Fibroblast of skin of abdomen (primary cell): ENCODE data around the gene NCAPD2.

Experiments
- DNase-seq: peaks from one replicate; pipeline ENCODE4 v3.0.0-alpha.2; 2013

The NCAPD2 gene

GRCh38 chr12:6535697-6535946 lies 41.7 kb downstream of the NCAPD2 start:
- no peak for DNase-seq

DNA sequence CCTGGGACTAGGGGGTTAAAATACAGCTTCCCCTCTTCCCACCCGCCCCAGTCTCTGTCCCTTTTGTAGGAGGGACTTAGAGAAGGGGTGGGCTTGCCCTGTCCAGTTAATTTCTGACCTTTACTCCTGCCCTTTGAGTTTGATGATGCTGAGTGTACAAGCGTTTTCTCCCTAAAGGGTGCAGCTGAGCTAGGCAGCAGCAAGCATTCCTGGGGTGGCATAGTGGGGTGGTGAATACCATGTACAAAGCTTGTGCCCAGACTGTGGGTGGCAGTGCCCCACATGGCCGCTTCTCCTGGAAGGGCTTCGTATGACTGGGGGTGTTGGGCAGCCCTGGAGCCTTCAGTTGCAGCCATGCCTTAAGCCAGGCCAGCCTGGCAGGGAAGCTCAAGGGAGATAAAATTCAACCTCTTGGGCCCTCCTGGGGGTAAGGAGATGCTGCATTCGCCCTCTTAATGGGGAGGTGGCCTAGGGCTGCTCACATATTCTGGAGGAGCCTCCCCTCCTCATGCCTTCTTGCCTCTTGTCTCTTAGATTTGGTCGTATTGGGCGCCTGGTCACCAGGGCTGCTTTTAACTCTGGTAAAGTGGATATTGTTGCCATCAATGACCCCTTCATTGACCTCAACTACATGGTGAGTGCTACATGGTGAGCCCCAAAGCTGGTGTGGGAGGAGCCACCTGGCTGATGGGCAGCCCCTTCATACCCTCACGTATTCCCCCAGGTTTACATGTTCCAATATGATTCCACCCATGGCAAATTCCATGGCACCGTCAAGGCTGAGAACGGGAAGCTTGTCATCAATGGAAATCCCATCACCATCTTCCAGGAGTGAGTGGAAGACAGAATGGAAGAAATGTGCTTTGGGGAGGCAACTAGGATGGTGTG lies 42.3 kb downstream of the NCAPD2 start:
- DNase-seq: no peak

DNA sequence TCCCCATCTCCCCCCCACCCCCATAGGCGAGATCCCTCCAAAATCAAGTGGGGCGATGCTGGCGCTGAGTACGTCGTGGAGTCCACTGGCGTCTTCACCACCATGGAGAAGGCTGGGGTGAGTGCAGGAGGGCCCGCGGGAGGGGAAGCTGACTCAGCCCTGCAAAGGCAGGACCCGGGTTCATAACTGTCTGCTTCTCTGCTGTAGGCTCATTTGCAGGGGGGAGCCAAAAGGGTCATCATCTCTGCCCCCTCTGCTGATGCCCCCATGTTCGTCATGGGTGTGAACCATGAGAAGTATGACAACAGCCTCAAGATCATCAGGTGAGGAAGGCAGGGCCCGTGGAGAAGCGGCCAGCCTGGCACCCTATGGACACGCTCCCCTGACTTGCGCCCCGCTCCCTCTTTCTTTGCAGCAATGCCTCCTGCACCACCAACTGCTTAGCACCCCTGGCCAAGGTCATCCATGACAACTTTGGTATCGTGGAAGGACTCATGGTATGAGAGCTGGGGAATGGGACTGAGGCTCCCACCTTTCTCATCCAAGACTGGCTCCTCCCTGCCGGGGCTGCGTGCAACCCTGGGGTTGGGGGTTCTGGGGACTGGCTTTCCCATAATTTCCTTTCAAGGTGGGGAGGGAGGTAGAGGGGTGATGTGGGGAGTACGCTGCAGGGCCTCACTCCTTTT lies 43.1 kb downstream of the NCAPD2 start:
- peak; percentile 18 for DNase-seq

DNA sequence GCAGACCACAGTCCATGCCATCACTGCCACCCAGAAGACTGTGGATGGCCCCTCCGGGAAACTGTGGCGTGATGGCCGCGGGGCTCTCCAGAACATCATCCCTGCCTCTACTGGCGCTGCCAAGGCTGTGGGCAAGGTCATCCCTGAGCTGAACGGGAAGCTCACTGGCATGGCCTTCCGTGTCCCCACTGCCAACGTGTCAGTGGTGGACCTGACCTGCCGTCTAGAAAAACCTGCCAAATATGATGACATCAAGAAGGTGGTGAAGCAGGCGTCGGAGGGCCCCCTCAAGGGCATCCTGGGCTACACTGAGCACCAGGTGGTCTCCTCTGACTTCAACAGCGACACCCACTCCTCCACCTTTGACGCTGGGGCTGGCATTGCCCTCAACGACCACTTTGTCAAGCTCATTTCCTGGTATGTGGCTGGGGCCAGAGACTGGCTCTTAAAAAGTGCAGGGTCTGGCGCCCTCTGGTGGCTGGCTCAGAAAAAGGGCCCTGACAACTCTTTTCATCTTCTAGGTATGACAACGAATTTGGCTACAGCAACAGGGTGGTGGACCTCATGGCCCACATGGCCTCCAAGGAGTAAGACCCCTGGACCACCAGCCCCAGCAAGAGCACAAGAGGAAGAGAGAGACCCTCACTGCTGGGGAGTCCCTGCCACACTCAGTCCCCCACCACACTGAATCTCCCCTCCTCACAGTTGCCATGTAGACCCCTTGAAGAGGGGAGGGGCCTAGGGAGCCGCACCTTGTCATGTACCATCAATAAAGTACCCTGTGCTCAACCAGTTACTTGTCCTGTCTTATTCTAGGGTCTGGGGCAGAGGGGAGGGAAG lies 43.9 kb downstream of the NCAPD2 start:
- DNase-seq: peak; percentile 78

GRCh38 chr12:6538420-6539313 lies 44.8 kb downstream of the NCAPD2 start:
- DNase-seq: peak; percentile 42

- DNase-seq: peak; percentile 20
These were observed 45.4 kb downstream of the NCAPD2 start for GRCh38 chr12:6539314-6539682.

DNA sequence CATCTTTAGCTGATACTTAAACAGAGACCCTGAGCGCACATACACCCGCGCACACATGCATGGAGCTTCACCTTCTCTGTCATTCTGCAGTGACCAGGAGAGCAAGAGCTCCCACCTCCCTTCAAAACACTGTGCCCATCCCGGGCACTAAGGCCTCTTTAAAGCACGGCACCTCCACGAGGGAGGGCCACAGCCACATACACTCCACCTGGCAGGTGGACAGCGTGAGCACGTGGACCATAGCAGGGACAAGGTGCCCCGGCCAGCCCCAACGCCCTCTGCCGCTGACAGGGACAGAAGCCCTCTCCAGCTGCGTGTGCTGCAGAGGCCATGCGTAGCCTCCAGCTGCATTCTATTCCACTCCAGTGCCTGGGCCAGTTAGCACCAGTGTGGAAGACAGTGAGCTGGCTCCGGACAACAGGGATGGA lies 45.8 kb downstream of the NCAPD2 start:
- DNase-seq: no peak

DNA sequence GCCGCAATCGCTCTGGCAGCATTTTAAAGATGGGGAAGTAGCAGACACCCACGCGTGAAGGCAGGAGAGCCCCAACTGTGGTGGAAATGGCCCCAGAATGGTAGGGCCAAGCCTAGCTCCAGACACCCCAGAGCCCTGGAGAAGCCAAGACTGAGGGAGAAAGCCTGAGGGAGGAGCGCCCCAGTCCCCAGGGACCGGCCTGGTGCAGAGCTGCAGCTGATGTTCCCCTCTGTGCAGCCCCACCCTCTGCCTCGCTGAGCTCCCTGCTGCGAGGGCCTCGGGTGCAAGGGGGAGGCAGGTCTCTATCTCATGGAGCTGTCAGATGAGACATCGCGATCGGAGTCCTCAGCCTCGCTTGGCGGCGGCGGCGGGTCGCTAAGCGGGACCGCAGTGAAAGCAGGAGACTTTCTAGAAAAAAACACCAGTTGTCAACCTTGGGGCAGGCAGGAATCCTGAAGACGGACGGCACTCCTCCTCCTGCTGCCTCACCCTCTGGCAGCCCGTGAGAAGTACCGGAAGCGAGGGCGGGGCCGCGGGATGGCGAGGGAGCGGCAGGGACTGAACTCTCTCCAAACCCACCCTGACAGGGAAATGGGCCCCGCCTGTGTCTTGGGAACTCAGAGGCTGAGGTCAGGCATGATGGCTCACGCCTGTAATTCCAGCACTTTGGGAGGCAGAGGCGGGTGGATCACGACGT lies 46.4 kb downstream of the NCAPD2 start:
- DNase-seq: peak; percentile 93

DNA sequence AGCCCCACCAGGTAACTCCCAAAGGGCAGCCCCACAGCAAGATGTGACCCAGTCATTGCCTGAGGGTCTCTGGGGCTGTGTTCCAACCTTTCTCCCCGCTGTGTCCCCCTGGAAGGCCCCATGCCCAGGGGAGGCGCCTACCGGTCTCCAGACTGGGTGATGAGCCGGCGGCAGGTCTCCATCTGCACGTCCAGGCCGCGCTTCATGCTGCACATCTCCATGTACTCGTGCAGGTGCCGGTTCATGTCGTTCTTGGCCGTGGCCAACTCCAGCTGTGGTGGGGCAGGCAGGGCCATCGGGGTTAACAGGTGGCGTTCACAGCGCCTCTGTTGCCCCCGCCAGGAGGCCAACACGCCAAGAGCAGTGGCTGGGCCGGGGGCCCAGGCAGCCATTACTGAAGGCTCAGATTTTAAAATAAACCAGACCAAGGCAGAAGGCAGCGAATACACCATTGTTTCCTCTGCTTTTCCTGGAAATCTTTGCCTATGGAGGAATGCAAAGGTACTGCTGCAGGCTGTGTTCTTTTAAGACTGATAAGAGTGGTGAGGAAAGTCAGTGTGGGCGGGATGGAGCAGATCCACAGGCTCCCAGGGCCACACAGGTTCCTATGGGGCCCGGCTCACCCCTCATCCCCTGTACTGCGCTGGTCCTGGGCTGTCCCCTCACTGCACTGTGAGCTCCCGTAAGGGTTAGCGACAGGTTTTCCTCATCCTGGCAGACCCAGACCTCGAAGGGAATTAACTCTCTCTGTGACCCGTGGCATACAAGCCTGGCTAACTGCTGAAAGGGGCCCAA lies 47.7 kb downstream of the NCAPD2 start:
- DNase-seq: no peak

- no peak for DNase-seq
These were observed 48.5 kb downstream of the NCAPD2 start for GRCh38 chr12:6542209-6543009.

DNA sequence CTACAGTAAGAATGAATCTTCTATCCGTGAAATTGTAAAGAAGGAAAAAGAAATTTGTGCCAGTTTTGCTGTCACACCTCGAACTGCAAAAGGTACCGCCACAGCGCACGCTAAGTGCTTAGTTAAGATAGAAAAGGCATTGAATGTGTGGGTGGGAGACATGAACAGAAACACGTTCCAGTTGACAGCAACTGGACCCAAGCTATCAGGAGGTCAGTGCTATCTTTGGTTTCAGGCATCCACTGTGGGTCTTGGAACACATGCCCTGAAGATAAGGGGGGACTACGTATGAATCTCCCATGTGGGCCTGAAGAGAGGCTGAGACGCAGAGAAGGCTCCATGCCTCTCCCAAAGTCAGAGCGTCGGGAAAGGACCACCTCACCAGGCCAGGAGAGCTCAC lies 52.1 kb downstream of the NCAPD2 start:
- DNase-seq: no peak

DNA sequence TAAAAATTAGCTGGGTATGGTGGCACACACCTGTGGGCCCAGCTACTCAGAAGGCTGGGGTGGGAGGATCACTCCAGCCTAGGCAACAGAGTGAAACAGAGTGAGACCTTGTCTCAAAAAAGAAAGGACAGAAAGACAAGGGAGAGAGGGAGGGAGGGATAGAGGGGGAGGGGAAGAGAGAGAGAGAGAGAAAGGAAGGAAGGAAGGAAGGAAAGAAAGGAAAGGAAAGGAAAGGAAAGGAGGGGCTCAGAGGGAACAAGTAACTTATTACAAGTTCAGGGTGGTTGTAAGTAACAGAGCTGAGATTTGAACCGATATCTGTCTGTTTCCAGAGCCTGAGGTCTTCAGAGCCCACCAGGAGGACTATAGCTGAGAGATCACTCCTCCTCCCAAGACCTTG lies 53.7 kb downstream of the NCAPD2 start:
- no peak for DNase-seq

- DNase-seq: peak; percentile 87
These were observed 54.1 kb downstream of the NCAPD2 start for GRCh38 chr12:6547987-6548386.

DNA sequence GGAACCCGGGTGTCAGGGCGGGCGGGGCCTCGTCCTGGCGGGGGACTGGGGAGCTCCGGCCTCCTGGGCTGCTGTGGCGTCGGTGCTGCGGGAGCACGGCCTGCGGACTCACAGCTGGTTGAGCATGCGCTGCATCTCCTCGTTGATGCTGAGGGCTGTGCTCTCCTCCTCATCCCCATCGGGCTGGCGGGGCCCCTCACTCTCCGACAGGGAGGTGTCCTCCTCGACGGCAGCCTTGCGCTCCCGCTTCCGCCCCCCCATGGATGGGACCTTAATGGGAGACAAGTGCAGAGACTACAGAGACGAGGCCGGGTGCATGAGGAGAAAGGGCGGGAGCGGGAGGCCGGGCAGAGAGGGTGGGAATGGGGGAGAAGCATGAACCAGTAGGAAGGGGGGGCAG lies 54.7 kb downstream of the NCAPD2 start:
- DNase-seq: no peak

DNA sequence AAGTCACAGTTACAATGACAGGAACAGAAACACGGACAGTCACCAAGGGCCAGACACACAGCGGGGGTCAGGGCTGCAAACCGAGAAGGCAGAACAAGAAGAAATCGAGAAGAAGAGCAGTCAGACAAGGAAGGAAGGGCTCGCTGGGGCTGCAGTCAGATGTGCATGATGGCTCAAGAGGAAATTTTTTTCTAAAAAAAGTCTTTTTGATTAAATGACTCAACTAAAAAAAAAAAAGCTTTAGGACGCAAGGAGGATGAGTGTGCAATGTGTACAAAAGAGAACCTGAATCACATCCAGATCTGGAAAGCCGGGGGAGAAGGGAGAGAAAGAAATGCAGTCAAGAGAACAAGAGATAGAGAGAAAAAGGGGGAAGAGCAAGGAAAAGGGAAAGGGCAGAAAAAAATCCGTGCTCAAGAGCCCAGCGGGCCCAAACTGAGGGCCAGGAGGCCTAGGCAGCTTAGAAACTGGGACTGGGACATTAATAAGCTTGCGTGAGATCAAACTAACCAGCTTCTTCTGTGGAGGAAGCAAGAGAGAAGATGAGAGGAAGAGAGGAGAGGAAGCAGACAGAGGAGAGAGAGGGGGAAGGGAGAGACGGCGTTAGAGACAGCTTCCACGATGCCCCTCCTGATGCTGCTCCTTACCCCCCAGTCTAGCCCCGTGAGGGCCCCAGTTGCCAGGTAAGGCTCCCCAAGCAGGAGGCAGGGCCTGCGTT lies 55.2 kb downstream of the NCAPD2 start:
- peak; percentile 83 for DNase-seq

DNA sequence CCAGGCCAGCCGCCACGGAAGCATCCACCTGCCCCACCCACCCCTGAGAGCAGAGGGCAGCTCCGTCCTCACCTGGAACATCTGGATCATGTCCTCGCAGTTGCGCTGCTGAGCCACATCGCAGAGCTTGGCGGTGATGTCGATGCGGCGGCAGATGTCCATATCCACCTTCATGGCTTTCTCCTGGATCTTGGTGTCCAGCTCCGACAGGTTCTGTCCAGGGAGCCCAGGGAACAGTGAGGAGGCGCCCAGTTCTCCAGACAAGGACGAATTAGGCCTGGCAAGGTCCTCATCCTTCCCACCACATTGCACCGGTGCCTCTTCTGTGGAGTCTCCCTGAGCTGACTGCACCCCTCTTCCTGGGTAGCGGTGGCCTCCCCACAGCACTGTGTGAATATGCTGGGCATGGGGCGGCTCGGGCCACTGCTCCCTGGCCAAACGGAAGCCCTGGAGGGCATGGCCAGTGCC lies 55.8 kb downstream of the NCAPD2 start:
- DNase-seq: no peak

- DNase-seq: no peak
These were observed 56.6 kb downstream of the NCAPD2 start for GRCh38 chr12:6550294-6551062.

DNA sequence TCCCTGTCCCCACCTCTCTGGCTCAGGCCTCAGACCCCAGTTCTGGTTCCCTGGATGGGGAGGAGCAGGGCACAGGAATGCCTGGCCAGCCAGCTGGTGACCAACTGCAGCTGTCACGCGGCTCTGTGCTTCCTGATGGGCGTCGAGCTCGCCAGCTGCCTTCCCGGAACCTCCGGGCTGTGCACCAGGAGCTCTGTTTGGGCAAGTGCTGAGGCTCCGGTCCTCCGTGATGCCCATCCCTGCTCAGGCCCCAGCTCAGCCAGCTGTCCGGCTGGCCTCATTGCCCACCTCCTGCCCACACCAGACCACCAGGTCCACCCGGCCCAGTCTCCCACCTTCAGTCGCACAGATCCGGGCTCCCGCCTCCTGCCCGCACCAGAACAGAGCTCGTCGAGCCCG lies 57.2 kb downstream of the NCAPD2 start:
- no peak for DNase-seq
